Sigmoid colon (tissue), 7 donors: ENCODE measurements around the gene CSF1R. TPM values are rescaled to one million over a fixed set of nuclear protein-coding genes. Genes with fewer than 3 reads are reported as not detected.

ENCODE experiments used
- DNase-seq: peaks from one replicate; pipeline ENCODE4 v3.0.0-alpha.2; 2019
- H3K27ac ChIP-seq, 4 donors: fragments of 200-600 bp; sonication (generic); one replicate each; pipeline ENCODE4 v1.5.1; 2016 to 2019; ENCODE audit warnings: mild to moderate bottlenecking in 1 of 4
- H3K27me3 ChIP-seq, 3 donors: fragments of 200-600 bp; sonication (generic); one replicate each; pipeline ENCODE4 v1.5.1; 2019; ENCODE audit warnings: mild to moderate bottlenecking in 1 of 3
- H3K36me3 ChIP-seq, 4 donors: fragments of 200-600 bp; sonication (generic); one replicate each; pipeline ENCODE4 v1.5.1; 2016 to 2019
- H3K4me1 ChIP-seq, 4 donors: fragments of 200-600 bp; sonication (generic); one replicate each; pipeline ENCODE4 v1.5.1; 2017 to 2019
- H3K4me3 ChIP-seq, 4 donors: fragments of 200-600 bp; sonication (generic); one replicate each; pipeline ENCODE4 v1.5.1; 2017 to 2019; ENCODE audit warnings: mild to moderate bottlenecking in 2 of 4, moderate library complexity in 1 of 4
- H3K9me3 ChIP-seq, 4 donors: fragments of 200-600 bp in 3 of 4; sonication (generic) in 3 of 4; one replicate each; pipeline versions ENCODE4 v1.5.1 to v1.6.1; 2013 to 2019
- EP300 ChIP-seq, 4 donors: sonication (generic); formaldehyde crosslinking; IDR thresholded peaks; one replicate each; pipeline ENCODE4 v1.6.1; 2017; ENCODE audit warnings: antibody characterized with exemption in 4 of 4
- POLR2A ChIP-seq, 2 donors: fragments of 450-650 bp; IDR thresholded peaks; one replicate each; pipeline ENCODE4 v1.6.1; 2016; ENCODE audit warnings: antibody characterized with exemption in 2 of 2, mild to moderate bottlenecking in 2 of 2, moderate library complexity in 2 of 2
- POLR2AphosphoS5 ChIP-seq, 4 donors: sonication (generic); formaldehyde crosslinking; IDR thresholded peaks; one replicate each; pipeline ENCODE4 v1.6.1; 2017; ENCODE audit warnings: antibody characterized with exemption in 4 of 4
- WGBS, 2 donors: extraction: QIAGEN DNeasy Blood & Tissue Kit; methylation state at CpG; one replicate each; pipeline ENCODE4 v1.1.7; 2013; 5-methylcytosine and 5-hydroxymethylcytosine counted together
- intact Hi-C: fragments of 100-400 bp; cut with DNase I; formaldehyde crosslinking; loops from one replicate; pipeline ENCODE4 v1.15.1; 2023
- polyA plus RNA-seq, 3 donors: library from polyadenylated mRNA; stranded (reverse); fragments of 200-250 nt; gene quantifications; one replicate each; pipeline ENCODE4 v1.2.3, GENCODE V29; 2013
- total RNA-seq, 4 donors: library from RNA; depleted of rRNA; stranded (reverse); fragments of >200 nt; gene quantifications; one replicate each; pipeline ENCODE4 v1.1.0, GENCODE V29; 2016
- TF ChIP-seq, protein P1 (sequence below), 4 experiments: fragments of 450-650 bp in 3 of 4; fragments of 200-600 bp in 1 of 4; IDR thresholded peaks; one replicate each; pipeline ENCODE4 v1.5.1; 2016 to 2019; ENCODE audit warnings: antibody characterized with exemption in 4 of 4, mild to moderate bottlenecking in 3 of 4, moderate library complexity in 2 of 4
- donor health status: healthy with polysubstance abuse.
- donor health status: Bipolar disorder and iron deficiency.
- donor health status: healthy.

Gene CSF1R
- total and polyA plus RNA-seq, 7 donors = 10.8 to 44.4 (median 26.1) TPM

DNA sequence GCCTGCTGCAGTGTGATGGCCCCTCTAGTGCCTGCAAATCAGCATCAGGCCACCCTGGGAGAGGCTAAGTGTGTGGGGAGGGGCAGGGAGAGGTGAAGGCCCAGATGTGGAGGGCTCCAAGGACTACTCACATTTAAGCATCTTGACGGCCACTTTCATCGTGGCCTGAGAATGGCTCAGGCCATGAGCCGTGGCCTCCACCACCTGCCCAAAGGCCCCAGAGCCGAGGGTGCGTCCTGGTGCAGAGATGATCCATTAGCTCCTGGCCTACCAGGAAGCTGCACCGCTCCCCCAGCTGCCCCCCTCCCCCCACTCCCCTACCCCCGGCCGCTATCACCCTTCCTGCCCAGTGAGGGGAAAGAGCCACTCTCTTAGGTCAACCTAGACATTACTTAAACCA is 38.2 kb upstream of the CSF1R start:
- WGBS, 2 donors = 90 to 94% methylated on average over 8 of the region's 8 CpGs
- H3K27ac ChIP-seq = no peak overlapping the region
- TF ChIP-seq POLR2A (IDR thresholded peaks at IDR 0.05) (no peak), EP300 (IDR thresholded peaks at IDR 0.05) (no peak), POLR2AphosphoS5 (IDR thresholded peaks at IDR 0.05) (no peak)
- TF ChIP-seq, protein P1, sequence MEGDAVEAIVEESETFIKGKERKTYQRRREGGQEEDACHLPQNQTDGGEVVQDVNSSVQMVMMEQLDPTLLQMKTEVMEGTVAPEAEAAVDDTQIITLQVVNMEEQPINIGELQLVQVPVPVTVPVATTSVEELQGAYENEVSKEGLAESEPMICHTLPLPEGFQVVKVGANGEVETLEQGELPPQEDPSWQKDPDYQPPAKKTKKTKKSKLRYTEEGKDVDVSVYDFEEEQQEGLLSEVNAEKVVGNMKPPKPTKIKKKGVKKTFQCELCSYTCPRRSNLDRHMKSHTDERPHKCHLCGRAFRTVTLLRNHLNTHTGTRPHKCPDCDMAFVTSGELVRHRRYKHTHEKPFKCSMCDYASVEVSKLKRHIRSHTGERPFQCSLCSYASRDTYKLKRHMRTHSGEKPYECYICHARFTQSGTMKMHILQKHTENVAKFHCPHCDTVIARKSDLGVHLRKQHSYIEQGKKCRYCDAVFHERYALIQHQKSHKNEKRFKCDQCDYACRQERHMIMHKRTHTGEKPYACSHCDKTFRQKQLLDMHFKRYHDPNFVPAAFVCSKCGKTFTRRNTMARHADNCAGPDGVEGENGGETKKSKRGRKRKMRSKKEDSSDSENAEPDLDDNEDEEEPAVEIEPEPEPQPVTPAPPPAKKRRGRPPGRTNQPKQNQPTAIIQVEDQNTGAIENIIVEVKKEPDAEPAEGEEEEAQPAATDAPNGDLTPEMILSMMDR (IDR thresholded peaks at IDR 0.05) = no peak
- no peaks in the 10 kb centered on the region for H3K9me3 ChIP-seq
- no peaks in the 10 kb centered on the region for H3K27me3 ChIP-seq
- intact Hi-C loops = no loop called here
- peaks cover 0 to 3% (median 2%) of the 10 kb centered on the region in 4 donors for H3K4me1 ChIP-seq
- no peak overlapping the region for H3K4me3 ChIP-seq
- no peak for DNase-seq
- peaks cover 5 to 91% (median 35%) of the 10 kb centered on the region in 4 donors for H3K36me3 ChIP-seq

DNA sequence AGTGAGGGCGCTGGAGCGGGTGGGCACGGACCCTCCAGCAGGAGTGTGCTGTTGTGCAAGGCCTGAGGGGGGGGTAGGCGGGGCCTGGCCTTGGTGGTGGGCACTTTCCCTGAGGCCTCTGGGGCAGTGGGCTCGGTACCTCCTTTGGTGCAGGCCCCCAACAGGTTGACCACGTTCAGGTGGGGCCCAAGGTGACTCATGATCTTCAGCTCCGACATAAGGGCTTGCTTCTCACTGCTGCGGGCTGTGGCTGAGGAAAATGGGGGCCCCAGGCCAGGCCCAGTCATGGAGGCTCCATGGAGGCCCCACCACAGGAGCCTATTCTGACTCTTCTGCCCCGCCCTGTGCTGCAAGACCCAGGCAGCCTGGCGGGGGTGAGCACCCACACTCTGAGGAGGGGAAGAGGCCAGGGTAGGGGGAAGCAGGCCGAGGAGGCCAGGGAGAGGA is 37.8 kb upstream of the CSF1R start:
- TF ChIP-seq POLR2AphosphoS5 (IDR thresholded peaks at IDR 0.05) = no peak
- TF ChIP-seq EP300 (IDR thresholded peaks at IDR 0.05) = no peak
- TF ChIP-seq, protein P1 (IDR thresholded peaks at IDR 0.05) = no peak
- TF ChIP-seq POLR2A (IDR thresholded peaks at IDR 0.05) = no peak
- WGBS, 2 donors = 88 to 91% methylated on average over 11 of the region's 11 CpGs
- H3K27ac ChIP-seq = no peak overlapping the region

DNA sequence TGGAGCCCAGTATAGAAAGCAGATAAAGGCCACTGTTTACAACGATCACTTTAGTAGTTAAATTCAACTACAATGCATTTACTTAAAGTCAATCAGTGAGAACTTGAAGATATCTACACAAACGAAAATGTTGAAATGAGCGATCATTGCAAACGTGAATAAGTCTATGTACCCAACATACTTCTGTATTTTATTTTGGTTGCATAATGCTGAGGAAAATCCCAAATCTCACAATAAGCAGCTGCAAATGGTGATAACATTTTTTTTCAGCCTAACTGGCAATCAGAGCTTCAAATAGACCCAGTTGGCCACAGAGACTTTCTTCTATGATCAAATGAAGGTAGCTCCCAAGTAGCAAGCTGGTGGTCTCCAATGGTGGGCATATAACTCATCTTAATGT is 37.2 kb upstream of the CSF1R start:
- TF ChIP-seq EP300 (IDR thresholded peaks at IDR 0.05) = no peak
- TF ChIP-seq POLR2AphosphoS5 (IDR thresholded peaks at IDR 0.05) = no peak
- DNase-seq = no peak
- Histone ChIP-seq H3K4me3 (no peak overlapping the region), H3K27ac (no peak overlapping the region), H3K9me3 (no peaks in the 10 kb centered on the region), H3K4me1 (no peaks in the 10 kb centered on the region), H3K27me3 (no peaks in the 10 kb centered on the region), H3K36me3 (peaks cover 8 to 92% (median 41%) of the 10 kb centered on the region in 4 donors)
- intact Hi-C loops = no loop called here
- WGBS, 2 donors = 78 to 83% methylated on average over 4 of the region's 4 CpGs

More for the DNA sequence above, 37.8 kb upstream of the CSF1R start:
- Histone ChIP-seq H3K27me3 (no peaks in the 10 kb centered on the region), H3K36me3 (peaks cover 8 to 92% (median 38%) of the 10 kb centered on the region in 4 donors), H3K9me3 (no peaks in the 10 kb centered on the region), H3K4me3 (no peak overlapping the region), H3K4me1 (no peaks in the 10 kb centered on the region)
- DNase-seq = peak; percentile 66
- intact Hi-C loops = no loop called here

DNA sequence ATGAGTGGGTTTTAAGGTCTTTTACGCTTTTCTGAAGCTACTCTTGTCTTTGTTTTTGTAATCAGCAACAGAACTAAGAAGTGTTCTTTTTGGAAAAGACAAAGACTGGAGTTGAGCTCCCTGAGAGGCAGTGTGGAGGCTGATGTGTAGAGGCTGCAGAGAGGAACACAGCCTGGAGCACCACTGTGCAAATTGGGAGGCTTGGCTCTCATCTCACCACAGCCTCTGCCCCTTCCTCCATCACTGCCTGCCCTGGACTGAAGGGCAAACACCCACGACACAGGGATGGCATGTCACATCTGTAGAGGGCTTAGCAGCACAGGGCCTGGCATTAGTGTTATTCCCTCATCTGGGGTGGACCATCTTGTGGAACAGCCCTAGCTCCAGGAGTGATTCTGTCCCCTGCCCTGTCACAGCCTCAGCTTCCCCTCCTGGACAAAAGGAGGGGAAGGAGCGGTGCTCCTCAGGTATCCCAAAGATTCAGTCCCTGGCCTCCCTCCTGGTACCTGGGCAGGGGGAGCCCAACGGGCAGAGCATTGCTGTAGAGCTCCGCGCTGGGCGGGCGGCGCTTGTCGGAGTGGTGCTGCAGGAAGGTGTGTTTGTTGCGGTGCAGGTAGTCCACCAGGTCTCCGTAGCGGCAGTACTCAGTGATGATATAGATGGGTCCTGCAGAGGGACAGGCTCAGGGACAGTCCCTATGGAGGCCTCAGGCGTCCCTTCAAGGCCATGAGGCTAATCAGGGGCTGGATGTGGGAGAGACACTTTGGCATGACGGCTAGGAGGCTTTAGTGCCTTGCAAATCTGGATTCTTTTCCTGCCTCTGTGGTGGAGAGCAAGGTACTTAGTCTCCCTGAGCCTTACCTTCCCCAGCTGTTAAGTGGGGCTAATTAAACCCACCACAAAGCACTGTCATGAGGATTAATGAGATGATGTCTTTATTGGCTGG is 36.5 kb upstream of the CSF1R start:
- Histone ChIP-seq H3K4me3 (no peak overlapping the region), H3K9me3 (no peaks in the 10 kb centered on the region), H3K4me1 (no peaks in the 10 kb centered on the region), H3K27ac (no peak overlapping the region), H3K36me3 (peaks cover 8 to 91% (median 44%) of the 10 kb centered on the region in 4 donors), H3K27me3 (no peaks in the 10 kb centered on the region)
- no peak for DNase-seq
- intact Hi-C loops = no loop called here
- TF ChIP-seq POLR2A (IDR thresholded peaks at IDR 0.05) = no peak
- no peak for TF ChIP-seq POLR2AphosphoS5 (IDR thresholded peaks at IDR 0.05)
- TF ChIP-seq, protein P1 (IDR thresholded peaks at IDR 0.05) = no peak
- no peak for TF ChIP-seq EP300 (IDR thresholded peaks at IDR 0.05)
- 86 to 92% methylated on average over 15 of the region's 15 CpGs for WGBS, 2 donors

DNA sequence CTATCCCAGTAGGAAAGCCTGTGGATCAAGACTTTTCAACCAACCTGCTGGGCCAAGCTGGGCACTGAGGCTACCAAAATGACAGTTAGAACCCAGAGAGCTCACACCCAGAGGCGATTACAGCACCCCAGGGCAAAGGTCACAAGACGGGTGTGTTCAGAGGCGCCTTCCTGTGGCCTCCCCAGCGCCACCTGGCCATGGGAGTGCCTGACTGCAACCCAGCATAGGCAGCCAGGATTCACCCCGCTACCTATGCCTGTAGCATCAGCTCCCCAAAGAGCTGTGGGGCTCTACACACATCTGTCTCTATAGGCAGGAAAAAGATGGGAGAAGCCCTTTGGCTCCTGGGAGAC is 35.8 kb upstream of the CSF1R start:
- H3K4me1 ChIP-seq = no peaks in the 10 kb centered on the region
- TF ChIP-seq EP300 (IDR thresholded peaks at IDR 0.05) = no peak
- no peak for TF ChIP-seq POLR2A (IDR thresholded peaks at IDR 0.05)
- TF ChIP-seq POLR2AphosphoS5 (IDR thresholded peaks at IDR 0.05) = no peak
- TF ChIP-seq, protein P1 (IDR thresholded peaks at IDR 0.05) = no peak
- no peak overlapping the region for H3K27ac ChIP-seq
- no peaks in the 10 kb centered on the region for H3K27me3 ChIP-seq
- 17 to 53% methylated on average over 5 of the region's 5 CpGs for WGBS, 2 donors
- no peaks in the 10 kb centered on the region for H3K9me3 ChIP-seq
- H3K4me3 ChIP-seq = no peak overlapping the region
- intact Hi-C loops = no loop called here
- DNase-seq = no peak
- H3K36me3 ChIP-seq = peaks cover 8 to 97% (median 44%) of the 10 kb centered on the region in 4 donors
